GM13977 (cell line): ENCODE measurements around the gene OR5K3.

ENCODE experiments used
- DNase-seq: peaks from one replicate; pipeline ENCODE4 v3.0.0; 2012; ENCODE audit warnings: low spot score
- CTCF ChIP-seq: IDR thresholded peaks from 2 replicates; pipeline ENCODE4 v1.5.1; 2012; ENCODE audit warnings: mild to moderate bottlenecking, control low read depth; ENCODE audit not compliant: insufficient read depth; ENCODE audit errors: extremely low read depth, missing control alignments
- in situ Hi-C: fragments of 300-500 bp; cut with MboI; formaldehyde crosslinking; loops from one replicate; pipeline ENCODE4 v1.12.0; 2022; ENCODE audit warnings: low sequenced_read_pairs, low pct_unique_long_range_greater_than_20kb, mixed read lengths, inconsistent platforms; ENCODE audit not compliant: unreplicated experiment

The OR5K3 gene

GRCh38 chr3:98359993-98360675 lies 30.3 kb upstream of the OR5K3 start:
- in situ Hi-C loops, result no loop called here

GRCh38 chr3:98360681-98361080 lies 29.8 kb upstream of the OR5K3 start:
- TF ChIP-seq CTCF, result no peak
- in situ Hi-C loops, result no loop called here
- DNase-seq, result no peak

More at GRCh38 chr3:98359993-98360675, 30.3 kb upstream of the OR5K3 start:
- DNase-seq, result no peak
- TF ChIP-seq CTCF, result no peak

DNA sequence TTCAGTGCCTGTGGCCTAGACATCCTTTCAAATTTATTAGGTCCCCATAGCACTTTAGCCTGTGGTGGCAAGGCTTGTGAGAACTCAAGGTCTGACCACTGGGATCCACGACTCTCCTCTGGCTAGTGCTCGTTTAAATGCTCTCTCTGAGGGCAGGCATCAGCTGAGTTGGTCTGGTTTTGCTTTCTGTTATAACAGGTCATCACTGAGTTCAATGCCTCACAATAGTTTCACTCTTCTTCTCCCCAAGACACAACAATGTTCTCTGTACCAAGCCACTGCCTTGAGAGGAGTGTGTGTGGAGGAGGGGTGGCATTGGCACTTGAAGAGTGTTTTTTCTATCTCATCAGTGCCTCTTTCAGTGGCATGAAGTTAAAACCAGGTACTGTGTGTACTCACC lies 29.2 kb upstream of the OR5K3 start:
- in situ Hi-C loops, result no loop called here
- TF ChIP-seq CTCF, result no peak
- DNase-seq, result no peak

GRCh38 chr3:98367464-98368246 lies 22.8 kb upstream of the OR5K3 start:
- TF ChIP-seq CTCF, result no peak
- no peak for DNase-seq
- in situ Hi-C loops, result no loop called here

GRCh38 chr3:98371186-98371585 lies 19.3 kb upstream of the OR5K3 start:
- in situ Hi-C loops, result no loop called here
- no peak for TF ChIP-seq CTCF
- no peak for DNase-seq

- TF ChIP-seq CTCF, result no peak
- in situ Hi-C loops, result no loop called here
- no peak for DNase-seq
Observed at GRCh38 chr3:98371853-98372252, 18.6 kb upstream of the OR5K3 start.
